Thoracic aorta (tissue), 2 donors: Measurements from ENCODE around the gene SYT11. TPM values are rescaled to one million over a fixed set of nuclear protein-coding genes. Genes with fewer than 3 reads are reported as not detected.

ENCODE experiments used
- ATAC-seq: fragments of 150-250 bp; one replicate; pipeline ENCODE4 v1.8.0; 2017; ENCODE audit warnings: low read depth; ENCODE audit not compliant: insufficient number of reproducible peaks, low FRiP score
- DNase-seq: peaks from one replicate; pipeline ENCODE4 v3.0.0-alpha.2; 2020; ENCODE audit warnings: low spot score
- H3K27ac ChIP-seq, 2 donors: fragments of 200-600 bp; sonication (generic); 1 replicate in 1 of 2; 2 replicates in 1 of 2; pipeline ENCODE4 v1.5.1; 2016; ENCODE audit warnings: mild to moderate bottlenecking in 2 of 2, moderate library complexity in 2 of 2
- H3K27me3 ChIP-seq: fragments of 200-600 bp; sonication (generic); replicated peaks from 2 replicates; pipeline ENCODE4 v1.6.0; 2016; ENCODE audit warnings: mild to moderate bottlenecking; ENCODE audit not compliant: insufficient read depth
- H3K36me3 ChIP-seq: fragments of 200-600 bp; sonication (generic); one replicate; pipeline ENCODE4 v1.5.1; 2016
- H3K4me1 ChIP-seq, 2 donors: fragments of 200-600 bp; sonication (generic); 1 replicate in 1 of 2; 2 replicates in 1 of 2; pipeline versions ENCODE4 v1.5.1 to v1.6.0; 2016; ENCODE audit warnings: low read depth in 2 of 2, mild to moderate bottlenecking in 1 of 2; ENCODE audit not compliant: control insufficient read depth in 1 of 2
- H3K4me3 ChIP-seq: fragments of 200-600 bp; sonication (generic); 2 replicates; pipeline ENCODE4 v1.5.1; 2016; ENCODE audit warnings: mild to moderate bottlenecking
- H3K9me3 ChIP-seq: fragments of 200-600 bp; sonication (generic); 2 replicates; pipeline ENCODE4 v1.5.1; 2016
- total RNA-seq, 2 donors: library from RNA; depleted of rRNA; stranded (reverse); fragments of >200 nt; gene quantifications; one replicate each; pipeline versions ENCODE4 v1.1.0 to v1.2.3, GENCODE V29; 2016
- TF ChIP-seq, protein P1 (sequence below): fragments of 200-600 bp; sonication (generic); IDR thresholded peaks from one replicate; pipeline ENCODE4 v1.5.1; 2019; ENCODE audit warnings: antibody characterized with exemption

Gene SYT11
- total RNA-seq, 2 donors from 2014 or later = 49.5 to 62.4 TPM

- DNase-seq (no peak), ATAC-seq (no peak)
- peak overlapping the region; percentile 93 to 96 for H3K27ac ChIP-seq
Measured at GRCh38 chr1:155861896-155862295, 2.5 kb downstream of the SYT11 start.

DNA sequence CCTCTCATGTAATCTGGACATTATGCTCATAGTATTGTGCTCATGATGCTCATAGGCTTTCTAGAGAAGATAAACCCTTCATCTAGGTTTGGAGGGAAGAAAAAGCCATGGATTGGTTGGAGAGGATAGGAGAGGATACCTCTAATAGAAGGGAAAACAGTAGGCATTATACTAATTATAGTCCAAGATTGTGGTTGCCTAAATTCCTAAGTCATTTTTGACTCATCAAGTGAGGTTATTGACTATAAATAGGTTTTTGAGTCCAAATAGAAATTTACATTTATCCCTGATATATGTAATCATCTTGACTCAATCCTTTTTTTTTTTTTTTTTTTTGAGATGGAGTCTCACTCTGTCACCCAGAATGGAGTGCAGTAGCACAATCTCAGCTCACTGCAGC is 5.0 kb downstream of the SYT11 start:
- ATAC-seq (no peak), DNase-seq (no peak)
- no peaks in the 10 kb centered on the region for H3K27me3 ChIP-seq
- H3K4me1 ChIP-seq = peaks cover 0 to 21% of the 10 kb centered on the region in 2 donors
- no peaks in the 10 kb centered on the region for H3K9me3 ChIP-seq
- H3K36me3 ChIP-seq = peaks cover under 1% of the 10 kb centered on the region
- no peak overlapping the region for H3K4me3 ChIP-seq
- no peak overlapping the region for H3K27ac ChIP-seq
- TF ChIP-seq, protein P1, sequence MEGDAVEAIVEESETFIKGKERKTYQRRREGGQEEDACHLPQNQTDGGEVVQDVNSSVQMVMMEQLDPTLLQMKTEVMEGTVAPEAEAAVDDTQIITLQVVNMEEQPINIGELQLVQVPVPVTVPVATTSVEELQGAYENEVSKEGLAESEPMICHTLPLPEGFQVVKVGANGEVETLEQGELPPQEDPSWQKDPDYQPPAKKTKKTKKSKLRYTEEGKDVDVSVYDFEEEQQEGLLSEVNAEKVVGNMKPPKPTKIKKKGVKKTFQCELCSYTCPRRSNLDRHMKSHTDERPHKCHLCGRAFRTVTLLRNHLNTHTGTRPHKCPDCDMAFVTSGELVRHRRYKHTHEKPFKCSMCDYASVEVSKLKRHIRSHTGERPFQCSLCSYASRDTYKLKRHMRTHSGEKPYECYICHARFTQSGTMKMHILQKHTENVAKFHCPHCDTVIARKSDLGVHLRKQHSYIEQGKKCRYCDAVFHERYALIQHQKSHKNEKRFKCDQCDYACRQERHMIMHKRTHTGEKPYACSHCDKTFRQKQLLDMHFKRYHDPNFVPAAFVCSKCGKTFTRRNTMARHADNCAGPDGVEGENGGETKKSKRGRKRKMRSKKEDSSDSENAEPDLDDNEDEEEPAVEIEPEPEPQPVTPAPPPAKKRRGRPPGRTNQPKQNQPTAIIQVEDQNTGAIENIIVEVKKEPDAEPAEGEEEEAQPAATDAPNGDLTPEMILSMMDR = no peak

More at GRCh38 chr1:155861896-155862295, 2.5 kb downstream of the SYT11 start:
- H3K9me3 ChIP-seq = no peaks in the 10 kb centered on the region
- TF ChIP-seq, protein P1 = no peak
- H3K4me1 ChIP-seq = peaks cover 0 to 37% of the 10 kb centered on the region in 2 donors
- H3K36me3 ChIP-seq = no peaks in the 10 kb centered on the region
- no peak overlapping the region for H3K4me3 ChIP-seq
- H3K27me3 ChIP-seq = no peaks in the 10 kb centered on the region

GRCh38 chr1:155867766-155868165 is 8.4 kb downstream of the SYT11 start:
- no peak for DNase-seq
- TF ChIP-seq, protein P1 = no peak
- Histone ChIP-seq H3K9me3 (no peaks in the 10 kb centered on the region), H3K36me3 (peaks cover 10% of the 10 kb centered on the region), H3K27ac (no peak overlapping the region), H3K4me3 (no peak overlapping the region), H3K27me3 (no peaks in the 10 kb centered on the region), H3K4me1 (peaks cover 4 to 12% of the 10 kb centered on the region in 2 donors)
- no peak for ATAC-seq

- Histone ChIP-seq H3K9me3 (no peaks in the 10 kb centered on the region), H3K36me3 (peaks cover 14% of the 10 kb centered on the region), H3K4me1 (peaks cover 4 to 12% of the 10 kb centered on the region in 2 donors), H3K4me3 (no peak overlapping the region), H3K27me3 (no peaks in the 10 kb centered on the region), H3K27ac (peak overlapping the region; percentile 4)
- ATAC-seq (no peak), DNase-seq (no peak)
- TF ChIP-seq, protein P1 = no peak
Measured at GRCh38 chr1:155871390-155871789, 12.0 kb downstream of the SYT11 start.

GRCh38 chr1:155872527-155872926 is 13.2 kb downstream of the SYT11 start:
- no peak for ATAC-seq
- no peak overlapping the region for H3K27ac ChIP-seq
- H3K27me3 ChIP-seq = no peaks in the 10 kb centered on the region
- H3K4me1 ChIP-seq = peaks cover 4 to 12% of the 10 kb centered on the region in 2 donors
- DNase-seq = no peak
- H3K4me3 ChIP-seq = no peak overlapping the region
- TF ChIP-seq, protein P1 = no peak
- H3K9me3 ChIP-seq = no peaks in the 10 kb centered on the region
- H3K36me3 ChIP-seq = peaks cover 14% of the 10 kb centered on the region
